HepG2 (cell line): ENCODE measurements around the gene CLIC1. TPM values are rescaled to one million over a fixed set of nuclear protein-coding genes. Genes with fewer than 3 reads are reported as not detected.

Source experiments
- ARID5B ChIP-seq: IDR thresholded peaks from 2 replicates; pipeline ENCODE4 v1.4.0; 2020; ENCODE audit warnings: mild to moderate bottlenecking, missing genetic modification reagents
- CAMTA2 ChIP-seq: sonication (generic); formaldehyde crosslinking; IDR thresholded peaks from 2 replicates; pipeline ENCODE4 v1.4.0; 2020; ENCODE audit warnings: mild to moderate bottlenecking, missing genetic modification reagents, borderline replicate concordance
- CCAR2 ChIP-seq: fragments of 200-400 bp; formaldehyde crosslinking; optimal IDR thresholded peaks from 2 replicates; pipeline ENCODE3; 2018; ENCODE audit warnings: low read depth, mild to moderate bottlenecking, low read length, moderate library complexity
- FOXK2 ChIP-seq: fragments of 450-650 bp; IDR thresholded peaks from 2 replicates; pipeline ENCODE4 v1.6.1; 2016
- JARID2 ChIP-seq: sonication (generic); formaldehyde crosslinking; IDR thresholded peaks from 2 replicates; pipeline ENCODE4 v1.8.1; 2023; ENCODE audit warnings: missing genetic modification reagents, inconsistent platforms; ENCODE audit not compliant: insufficient replicate concordance
- NBN ChIP-seq: fragments of 450-650 bp; conservative IDR thresholded peaks from 2 replicates; pipeline ENCODE4 v1.6.1; 2017
- NFIB ChIP-seq: sonication (generic); formaldehyde crosslinking; IDR thresholded peaks from 2 replicates; pipeline ENCODE4 v1.9.0; 2021; ENCODE audit warnings: missing genetic modification reagents, mild to moderate bottlenecking, borderline replicate concordance
- PHF8 ChIP-seq: sonication (generic); formaldehyde crosslinking; IDR thresholded peaks from 2 replicates; pipeline ENCODE4 v1.5.0; 2020; ENCODE audit warnings: missing genetic modification reagents
- SMAD1 ChIP-seq: sonication (generic); formaldehyde crosslinking; IDR thresholded peaks from 2 replicates; pipeline ENCODE4 v1.4.0; 2020; ENCODE audit warnings: missing genetic modification reagents, low read depth, mild to moderate bottlenecking, borderline replicate concordance
- ZBTB44 ChIP-seq: sonication (generic); formaldehyde crosslinking; IDR thresholded peaks from 2 replicates; pipeline ENCODE4 v1.4.0; 2020; ENCODE audit warnings: missing genetic modification reagents
- ZBTB49 ChIP-seq: sonication (generic); formaldehyde crosslinking; IDR thresholded peaks from 2 replicates; pipeline ENCODE4 v1.4.0; 2020; ENCODE audit warnings: missing genetic modification reagents, borderline replicate concordance
- ZC3H13 ChIP-seq: sonication (generic); formaldehyde crosslinking; IDR thresholded peaks from 2 replicates; pipeline ENCODE4 v1.8.1; 2023; ENCODE audit warnings: mild to moderate bottlenecking, missing genetic modification reagents, moderate library complexity
- ZNF207 ChIP-seq: fragments of 450-650 bp; IDR thresholded peaks from 2 replicates; pipeline ENCODE4 v1.6.1; 2016; ENCODE audit warnings: antibody characterized with exemption, borderline replicate concordance
- ZNF253 ChIP-seq: sonication (generic); formaldehyde crosslinking; IDR thresholded peaks from 2 replicates; pipeline ENCODE4 v1.8.0; 2022; ENCODE audit warnings: mild to moderate bottlenecking, missing genetic modification reagents, borderline replicate concordance
- ZNF256 ChIP-seq: sonication (generic); formaldehyde crosslinking; conservative IDR thresholded peaks from 2 replicates; pipeline ENCODE4 v1.4.0; 2020; ENCODE audit warnings: missing genetic modification reagents
- ZNF260 ChIP-seq: sonication (generic); formaldehyde crosslinking; IDR thresholded peaks from 2 replicates; pipeline ENCODE4 v1.4.0; 2020; ENCODE audit warnings: missing genetic modification reagents, low read depth, mild to moderate bottlenecking, borderline replicate concordance
- ZNF652 ChIP-seq: IDR thresholded peaks from 2 replicates; pipeline ENCODE4 v1.6.1; 2016; ENCODE audit warnings: low read depth, borderline replicate concordance
- ZNF768 ChIP-seq: sonication (generic); formaldehyde crosslinking; IDR thresholded peaks from 2 replicates; pipeline ENCODE4 v1.4.0; 2020; ENCODE audit warnings: missing genetic modification reagents
- ZSCAN9 ChIP-seq: IDR thresholded peaks from 2 replicates; pipeline ENCODE4 v1.6.1; 2016; ENCODE audit warnings: borderline replicate concordance
- polyA plus RNA-seq, 8 experiments: library from polyadenylated mRNA; depleted of rRNA in 3 of 8; stranded (reverse) in 7 of 8; unstranded in 1 of 8; fragments of >200 nt; fragmentation: Illumina TruSeq in 4 of 8; extraction: Trizol in 4 of 8; gene quantifications; 2 replicates each; pipeline versions ENCODE4 v1.2.1 to v1.2.3, GENCODE V29; 2011 to 2016; ENCODE audit warnings: low read depth in 4 of 8, missing spikeins in 1 of 8, mixed read lengths in 1 of 8; ENCODE audit not compliant: insufficient read depth in 1 of 8
- total RNA-seq, 5 experiments: library from RNA; depleted of rRNA; stranded (reverse); fragments of >200 nt; fragmentation: Illumina TruSeq; extraction: Trizol; gene quantifications; 2 replicates each; pipeline ENCODE4 v1.2.3, GENCODE V29; 2016; ENCODE audit warnings: low read depth in 1 of 5

The CLIC1 gene
- total and polyA plus RNA-seq, 2 of the 13 experiments (the other 11 are each of a cell fraction or from before 2014, with no cell fraction given): 602 to 891 TPM

DNA sequence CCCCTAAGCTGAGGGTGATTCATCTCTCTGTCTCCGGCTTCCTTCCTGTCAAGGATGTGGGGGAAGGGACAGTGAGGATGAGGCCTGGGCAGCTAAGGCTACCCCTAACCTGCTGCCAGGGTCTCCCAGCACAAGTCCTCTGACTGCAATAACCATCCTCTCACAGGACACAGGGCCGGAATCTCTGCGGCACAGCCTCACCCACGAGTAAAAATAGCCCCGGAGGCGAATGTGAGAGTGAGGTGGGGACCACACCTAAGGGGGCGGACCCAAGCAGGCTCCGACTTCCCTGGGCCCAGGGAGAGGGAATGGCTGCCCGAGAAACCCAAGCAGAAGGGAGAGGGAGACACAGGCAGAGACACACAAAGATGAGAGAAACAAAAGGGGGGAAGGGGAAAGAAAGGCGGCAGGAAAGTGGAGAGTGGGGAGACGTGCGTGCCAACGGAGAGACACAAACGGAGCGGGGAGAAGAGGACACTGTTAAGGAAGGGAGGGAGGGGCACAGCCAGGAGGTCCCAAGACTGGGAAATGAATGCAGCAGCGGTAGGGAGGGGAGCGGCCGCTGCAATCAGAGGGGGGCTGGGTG, 1.4 kb downstream of the CLIC1 start (continued):
- peak; percentile 54; the same call in 1 of the 2 replicates for TF ChIP-seq ZNF253 (CRISPR knock-in tag)
- TF ChIP-seq JARID2 (CRISPR knock-in tag): no peak
- no peak for TF ChIP-seq ZSCAN9 (CRISPR knock-in tag)
- TF ChIP-seq ZNF768 (CRISPR knock-in tag): no peak
- no peak for TF ChIP-seq ZNF256 (CRISPR knock-in tag)
- TF ChIP-seq NBN: no peak
- no peak for TF ChIP-seq ZNF207
- TF ChIP-seq PHF8 (CRISPR knock-in tag): no peak
- TF ChIP-seq ZNF652: no peak
- TF ChIP-seq ZC3H13: no peak
- no peak for TF ChIP-seq ZBTB49
- TF ChIP-seq NFIB: no peak
- TF ChIP-seq CAMTA2 (CRISPR knock-in tag): no peak
- no peak for TF ChIP-seq ZBTB44
- no peak; the same call in 1 of the 2 replicates for TF ChIP-seq SMAD1
- TF ChIP-seq ZNF260 (CRISPR knock-in tag): no peak
- TF ChIP-seq FOXK2: no peak
- no peak for TF ChIP-seq ARID5B (CRISPR knock-in tag)
- TF ChIP-seq CCAR2: peak; percentile 31
